NAMALWA (cell line): ENCODE measurements around the gene CHORDC1.
"Not testable (repeated sequence)": the region's sequence is repeated elsewhere in the genome, so short reads cannot be mapped to it uniquely, and the experiment has no call there.

Experiments used
- DNase-seq: peaks from one replicate; pipeline ENCODE4 v3.0.0-alpha.2; 2015; ENCODE audit warnings: low spot score

Gene CHORDC1

DNA sequence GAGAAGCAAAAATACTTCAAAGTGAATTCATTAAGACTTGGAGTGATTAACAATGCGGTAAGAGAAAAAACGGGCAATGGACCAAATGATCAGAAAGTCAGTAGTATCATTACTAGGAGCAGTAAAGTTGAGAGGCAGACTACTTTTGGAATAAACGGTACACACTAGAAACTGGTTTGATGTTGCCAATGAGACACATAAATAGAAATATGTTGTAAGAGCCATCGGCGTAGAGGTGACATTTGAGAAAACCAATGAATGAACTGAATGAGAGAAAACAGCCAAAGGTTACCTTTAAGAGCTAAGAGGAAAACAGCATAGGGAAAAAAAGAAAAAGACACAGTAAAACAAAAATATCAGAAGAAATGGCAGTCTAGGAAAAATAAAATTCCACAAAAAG, 6.2 kb downstream of the CHORDC1 start:
- no peak for DNase-seq

- DNase-seq = no peak
Measured at GRCh38 chr11:90213322-90213721, 9.5 kb downstream of the CHORDC1 start.

- DNase-seq = no peak
Measured at GRCh38 chr11:90208857-90209256, 14.0 kb downstream of the CHORDC1 start.

- DNase-seq = not testable (repeated sequence)
Measured at GRCh38 chr11:90207992-90208391, 14.9 kb downstream of the CHORDC1 start.

- DNase-seq = peak; percentile 77
Measured at GRCh38 chr11:90204832-90205646, 17.8 kb downstream of the CHORDC1 start.

GRCh38 chr11:90204407-90204806, 18.4 kb downstream of the CHORDC1 start:
- DNase-seq = no peak

DNA sequence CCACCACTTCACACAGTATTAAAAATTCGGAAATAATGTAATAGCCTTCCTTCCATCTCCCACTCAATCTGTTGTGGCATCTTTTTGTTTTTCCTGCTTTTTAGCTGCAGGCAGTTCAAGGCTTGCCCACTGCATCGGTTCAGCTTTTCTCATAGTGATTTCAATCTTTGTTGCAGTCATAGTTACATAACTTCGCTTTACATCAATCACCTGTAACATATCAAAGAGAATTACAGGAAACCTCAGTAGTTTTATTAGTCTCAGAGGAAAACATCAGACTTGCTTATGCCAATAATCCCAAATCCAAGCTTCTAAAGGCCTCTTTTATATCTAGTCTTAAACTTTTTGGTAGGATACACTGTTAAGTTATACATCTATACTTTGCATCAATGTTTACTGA, 20.5 kb downstream of the CHORDC1 start:
- DNase-seq = no peak

GRCh38 chr11:90197377-90197776, 25.5 kb downstream of the CHORDC1 start:
- no peak for DNase-seq

- no peak for DNase-seq
Measured at GRCh38 chr11:90192869-90193582, 29.8 kb downstream of the CHORDC1 start.

DNA sequence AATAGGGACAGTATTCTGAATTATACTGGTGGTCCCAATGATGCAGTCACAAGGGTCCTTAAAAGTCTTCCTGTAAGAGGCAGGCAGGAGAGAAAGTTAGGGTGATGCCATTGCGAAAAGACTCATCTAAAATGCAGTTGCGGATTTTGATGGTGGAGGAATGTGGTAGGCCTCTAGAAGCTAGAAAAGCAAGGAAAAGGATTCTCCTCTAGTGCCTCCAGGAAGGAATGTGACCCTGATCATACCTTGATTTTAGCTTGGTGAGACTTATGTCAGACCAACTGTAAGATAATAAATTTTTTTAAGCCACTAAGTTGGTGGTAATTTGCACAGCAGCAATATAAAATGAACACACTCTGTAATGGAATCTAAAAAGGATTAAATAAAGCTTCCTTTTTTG, 33.8 kb downstream of the CHORDC1 start:
- no peak for DNase-seq

- no peak for DNase-seq
Measured at GRCh38 chr11:90187839-90188238, 35.0 kb downstream of the CHORDC1 start.

DNA sequence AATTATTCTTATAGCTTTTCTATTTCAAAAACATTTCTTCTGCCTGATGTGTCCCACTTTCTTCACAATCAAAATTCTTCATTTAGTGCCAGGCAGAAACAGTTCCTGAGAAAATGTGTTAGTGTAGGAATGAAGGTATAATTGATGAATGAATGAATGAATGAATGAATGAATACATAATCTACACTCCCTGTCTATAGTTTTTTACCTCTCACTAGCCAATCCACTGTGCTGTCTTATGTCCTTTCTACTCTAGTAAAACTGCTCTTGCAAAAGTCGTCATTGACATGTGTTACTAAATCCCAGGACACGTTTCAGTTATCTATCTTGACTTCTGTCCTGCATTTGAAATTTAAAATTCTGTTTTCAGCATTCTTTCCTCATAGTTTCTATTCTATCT, 42.9 kb downstream of the CHORDC1 start:
- DNase-seq = no peak

DNA sequence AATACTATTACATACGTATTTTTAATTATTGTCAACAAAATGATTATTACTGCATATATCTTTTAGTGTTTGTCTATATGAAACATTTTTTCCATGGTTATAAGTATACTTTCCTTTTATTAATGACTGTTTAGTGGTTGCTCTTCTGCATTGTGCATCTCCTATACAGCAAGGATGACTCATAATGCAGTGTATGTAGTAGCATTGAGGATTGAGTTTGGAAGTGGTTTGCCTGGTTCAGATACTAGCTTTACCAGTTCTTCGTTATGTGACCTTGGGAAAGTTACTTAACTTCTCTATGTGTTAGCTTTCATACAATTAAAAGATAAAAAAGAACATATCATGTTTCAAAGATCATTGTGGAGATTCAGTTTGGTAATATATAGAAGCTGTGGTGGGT, 44.1 kb downstream of the CHORDC1 start:
- no peak for DNase-seq

GRCh38 chr11:90176069-90176468, 46.8 kb downstream of the CHORDC1 start:
- no peak for DNase-seq

GRCh38 chr11:90171359-90171758, 51.5 kb downstream of the CHORDC1 start:
- no peak for DNase-seq

GRCh38 chr11:90168571-90168970, 54.3 kb downstream of the CHORDC1 start:
- no peak for DNase-seq

DNA sequence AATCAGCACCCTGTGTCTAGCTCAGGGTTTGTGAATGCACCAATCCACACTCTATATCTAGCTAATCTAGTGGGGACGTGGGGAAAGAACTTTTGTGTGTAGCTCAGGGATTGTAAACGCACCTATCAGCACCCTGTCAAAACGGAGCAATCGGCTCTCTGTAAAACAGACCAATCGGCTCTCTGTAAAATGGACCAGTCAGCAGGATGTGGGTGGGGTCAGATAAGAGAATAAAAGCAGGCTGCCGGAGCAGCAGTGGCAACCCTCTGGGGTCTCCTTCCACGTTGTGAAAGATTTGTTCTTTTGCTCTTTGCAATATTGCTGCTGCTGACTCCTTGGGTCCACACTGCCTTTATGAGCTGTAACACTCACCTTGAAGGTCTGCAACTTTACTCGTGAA, 55.1 kb downstream of the CHORDC1 start:
- DNase-seq = not testable (repeated sequence)

DNA sequence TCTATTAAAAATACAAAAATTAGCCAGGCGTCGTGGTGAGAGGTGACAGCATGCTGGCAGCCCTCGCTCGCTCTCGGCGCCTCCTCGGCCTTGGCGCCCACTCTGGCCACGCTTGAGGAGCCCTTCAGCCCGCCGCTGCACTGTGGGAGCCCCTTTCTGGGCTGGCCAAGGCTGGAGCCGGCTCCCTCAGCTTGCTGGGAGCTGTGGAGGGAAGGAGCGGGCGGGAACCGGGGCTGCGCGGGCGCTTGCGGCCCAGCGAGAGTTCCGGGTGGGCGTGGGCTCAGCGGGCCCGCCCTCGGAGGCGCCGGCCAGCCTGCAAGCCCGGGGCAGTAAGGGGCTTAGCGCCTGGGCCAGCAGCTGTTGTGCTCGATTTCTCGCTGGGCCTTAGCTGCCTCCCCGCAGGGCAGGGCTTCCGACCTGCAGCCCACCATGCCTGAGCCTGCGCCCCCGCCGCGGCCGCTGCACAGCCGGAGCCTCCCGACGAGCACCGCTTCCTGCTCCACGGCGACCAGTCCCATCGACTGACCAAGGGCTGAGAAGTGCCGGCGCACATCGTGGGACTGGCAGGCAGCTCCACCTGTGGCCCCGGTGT, 55.8 kb downstream of the CHORDC1 start:
- not testable (repeated sequence) for DNase-seq
